ENCODE measurements around the gene ANXA11.

DNA sequence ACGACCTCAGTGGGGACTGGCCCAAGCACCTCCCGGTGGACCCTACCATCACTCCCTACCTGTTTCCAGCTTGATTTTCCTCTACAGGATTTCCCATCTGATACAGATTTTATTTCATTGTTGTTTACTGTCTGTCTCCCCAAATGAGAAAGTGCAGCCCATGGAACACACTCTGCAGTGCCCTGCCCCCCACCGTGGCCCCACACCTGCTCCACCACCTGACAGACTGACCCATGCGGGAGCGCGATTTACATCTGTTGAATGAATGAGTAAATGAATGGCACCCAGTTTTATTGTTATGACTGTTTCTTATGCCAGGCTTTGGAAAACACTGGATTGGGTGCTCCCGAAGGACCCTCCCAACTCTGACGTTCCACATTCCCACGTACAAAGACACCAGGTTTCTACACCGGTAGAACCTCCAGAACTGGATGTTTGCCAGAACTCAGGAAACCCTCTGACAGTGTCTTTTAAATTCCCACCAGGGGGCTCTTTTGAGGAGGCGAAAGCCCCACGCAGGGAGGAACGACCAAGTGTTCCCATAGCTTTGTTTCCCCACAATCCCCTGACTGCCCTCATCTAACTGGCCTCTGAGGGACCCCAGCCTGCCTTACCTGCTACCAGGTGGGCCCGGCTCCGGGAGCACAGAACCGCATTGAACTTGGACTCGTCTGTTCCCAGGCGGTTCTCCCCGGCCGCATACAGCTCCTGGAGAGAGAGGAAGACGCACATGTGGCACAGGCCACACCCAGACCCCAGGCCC, 43.8 kb downstream of the ANXA11 start:
- TF ChIP-seq, protein P1, sequence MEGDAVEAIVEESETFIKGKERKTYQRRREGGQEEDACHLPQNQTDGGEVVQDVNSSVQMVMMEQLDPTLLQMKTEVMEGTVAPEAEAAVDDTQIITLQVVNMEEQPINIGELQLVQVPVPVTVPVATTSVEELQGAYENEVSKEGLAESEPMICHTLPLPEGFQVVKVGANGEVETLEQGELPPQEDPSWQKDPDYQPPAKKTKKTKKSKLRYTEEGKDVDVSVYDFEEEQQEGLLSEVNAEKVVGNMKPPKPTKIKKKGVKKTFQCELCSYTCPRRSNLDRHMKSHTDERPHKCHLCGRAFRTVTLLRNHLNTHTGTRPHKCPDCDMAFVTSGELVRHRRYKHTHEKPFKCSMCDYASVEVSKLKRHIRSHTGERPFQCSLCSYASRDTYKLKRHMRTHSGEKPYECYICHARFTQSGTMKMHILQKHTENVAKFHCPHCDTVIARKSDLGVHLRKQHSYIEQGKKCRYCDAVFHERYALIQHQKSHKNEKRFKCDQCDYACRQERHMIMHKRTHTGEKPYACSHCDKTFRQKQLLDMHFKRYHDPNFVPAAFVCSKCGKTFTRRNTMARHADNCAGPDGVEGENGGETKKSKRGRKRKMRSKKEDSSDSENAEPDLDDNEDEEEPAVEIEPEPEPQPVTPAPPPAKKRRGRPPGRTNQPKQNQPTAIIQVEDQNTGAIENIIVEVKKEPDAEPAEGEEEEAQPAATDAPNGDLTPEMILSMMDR (IDR thresholded peaks at IDR 0.05; ENCODE audit: low read depth, low read length): peak; percentile 45
- no peak for TF ChIP-seq POLR2A (IDR thresholded peaks at IDR 0.05; ENCODE audit: extremely low read depth, insufficient read length)
